Stimulated activated CD8-positive, alpha-beta memory T cell treated with anti-CD3 and anti-CD28 coated beads, Interleukin-4, amount 100 ng/mL, for 24 hours (primary cell): Measurements from ENCODE around the gene EFHC1.

Experiments used
- DNase-seq: peaks from one replicate; pipeline ENCODE4 v3.0.0-alpha.2; 2020; ENCODE audit warnings: low read depth

EFHC1 gene

GRCh38 chr6:52518279-52518945, 98.3 kb downstream of the EFHC1 start:
- no peak for DNase-seq

- no peak for DNase-seq
Measured at GRCh38 chr6:52519618-52520017, 99.5 kb downstream of the EFHC1 start.

- no peak for DNase-seq
Measured at GRCh38 chr6:52522151-52522626, 102.0 kb downstream of the EFHC1 start.

GRCh38 chr6:52522655-52523054, 102.5 kb downstream of the EFHC1 start:
- DNase-seq, result no peak

- DNase-seq, result no peak
Measured at GRCh38 chr6:52523378-52524142, 103.4 kb downstream of the EFHC1 start.

- no peak for DNase-seq
Measured at GRCh38 chr6:52524918-52525317, 104.8 kb downstream of the EFHC1 start.

GRCh38 chr6:52526634-52527033, 106.5 kb downstream of the EFHC1 start:
- no peak for DNase-seq

- no peak for DNase-seq
Measured at GRCh38 chr6:52527436-52527835, 107.3 kb downstream of the EFHC1 start.

- DNase-seq, result no peak
Measured at GRCh38 chr6:52529311-52529710, 109.2 kb downstream of the EFHC1 start.

- no peak for DNase-seq
Measured at GRCh38 chr6:52530351-52530750, 110.2 kb downstream of the EFHC1 start.

GRCh38 chr6:52531396-52531795, 111.3 kb downstream of the EFHC1 start:
- DNase-seq, result no peak

GRCh38 chr6:52531834-52532233, 111.7 kb downstream of the EFHC1 start:
- no peak for DNase-seq

- DNase-seq, result no peak
Measured at GRCh38 chr6:52532457-52532856, 112.3 kb downstream of the EFHC1 start.

GRCh38 chr6:52533491-52533890, 113.3 kb downstream of the EFHC1 start:
- no peak for DNase-seq

- DNase-seq, result no peak
Measured at GRCh38 chr6:52534363-52534762, 114.2 kb downstream of the EFHC1 start.

- no peak for DNase-seq
Measured at GRCh38 chr6:52534966-52535390, 114.8 kb downstream of the EFHC1 start.

- no peak for DNase-seq
Measured at GRCh38 chr6:52535711-52536423, 115.7 kb downstream of the EFHC1 start.

GRCh38 chr6:52536424-52536916, 116.3 kb downstream of the EFHC1 start:
- DNase-seq, result no peak

- DNase-seq, result no peak
Measured at GRCh38 chr6:52537001-52537753, 117.0 kb downstream of the EFHC1 start.

- no peak for DNase-seq
Measured at GRCh38 chr6:52538252-52538900, 118.2 kb downstream of the EFHC1 start.

- no peak for DNase-seq
Measured at GRCh38 chr6:52538901-52539354, 118.8 kb downstream of the EFHC1 start.
